ENCODE data around the gene IFI27L2.

GRCh38 chr14:94144765-94145164 lies 15.4 kb upstream of the IFI27L2 start:
- TF ChIP-seq CTCF (conservative IDR thresholded peaks at IDR 0.05 in 1 of 2, IDR thresholded peaks at IDR 0.05 in 1 of 2; ENCODE audit: low read depth in 1 of 2, low read length in 2 of 2) (no peak), EZH2 (IDR thresholded peaks at IDR 0.05; ENCODE audit: low read length, missing control alignments) (no peak)
